HL-60 (cell line): Measurements from ENCODE around the gene IL1R1.

ENCODE experiments used
- CTCF ChIP-seq: IDR thresholded peaks from one replicate; pipeline ENCODE4 v1.5.1; 2011; ENCODE audit warnings: low read length, control low read depth, inconsistent platforms; ENCODE audit not compliant: insufficient read depth
- GABPA ChIP-seq: IDR thresholded peaks from 2 replicates; pipeline ENCODE4 v1.6.1; 2012; ENCODE audit warnings: low read depth
- POLR2AphosphoS5 ChIP-seq: IDR thresholded peaks from 2 replicates; pipeline ENCODE4 v1.6.1; 2012; ENCODE audit warnings: low read depth

GRCh38 chr2:102098756-102099155 is 43.8 kb upstream of the IL1R1 start:
- no peak for TF ChIP-seq CTCF
- no peak for TF ChIP-seq POLR2AphosphoS5
- TF ChIP-seq GABPA: no peak
